ENCODE measurements around the gene MAP3K14. TPM values are rescaled to one million over a fixed set of nuclear protein-coding genes. Genes with fewer than 3 reads are reported as not detected.

MAP3K14 gene
- total RNA-seq, 1 donor: 17.4 TPM

DNA sequence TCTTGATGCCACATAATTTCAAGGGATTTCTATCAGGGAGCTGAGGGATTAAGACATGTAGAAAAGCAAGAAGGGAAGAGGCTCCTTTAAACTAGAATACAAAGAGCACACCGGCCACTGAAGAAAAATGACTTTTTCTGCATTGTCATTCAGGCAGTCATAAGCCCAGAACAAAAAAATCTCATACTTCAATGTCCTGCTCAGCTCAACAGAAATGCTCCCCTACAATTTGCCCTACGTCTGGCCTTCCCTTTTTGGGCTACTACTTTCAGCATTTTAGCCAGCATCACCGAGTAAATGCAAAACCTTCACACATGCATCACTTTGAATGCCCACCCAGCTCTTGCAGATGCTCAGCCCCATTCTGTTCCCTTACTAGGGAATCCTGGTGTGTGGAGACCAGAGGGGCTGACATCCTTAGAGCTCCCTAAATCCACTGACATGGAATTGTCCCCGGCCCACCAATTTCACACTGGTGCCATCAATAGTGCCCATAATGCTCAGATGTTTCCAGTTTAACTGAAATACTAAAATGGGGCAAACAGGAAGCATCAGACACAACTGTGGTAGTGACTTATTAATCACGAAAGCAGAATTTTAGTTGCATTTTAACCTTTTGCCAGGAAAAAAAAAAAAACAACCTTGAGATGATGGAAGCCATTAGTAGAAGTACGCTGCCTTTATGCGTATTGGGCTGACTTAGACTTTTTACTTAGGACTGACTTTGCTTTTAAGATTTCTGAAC is 2.7 kb downstream of the MAP3K14 start:
- Histone ChIP-seq H3K9me3 (ENCODE audit: low read depth, low read length) (no peaks in the 10 kb centered on the region), H3K27me3 (ENCODE audit: insufficient read depth, low read length) (no peaks in the 10 kb centered on the region), H3K4me1 (ENCODE audit: insufficient read depth, low read length) (peaks cover 83% of the 10 kb centered on the region), H3K4me3 (ENCODE audit: low read length) (peak overlapping the region; percentile 71)

DNA sequence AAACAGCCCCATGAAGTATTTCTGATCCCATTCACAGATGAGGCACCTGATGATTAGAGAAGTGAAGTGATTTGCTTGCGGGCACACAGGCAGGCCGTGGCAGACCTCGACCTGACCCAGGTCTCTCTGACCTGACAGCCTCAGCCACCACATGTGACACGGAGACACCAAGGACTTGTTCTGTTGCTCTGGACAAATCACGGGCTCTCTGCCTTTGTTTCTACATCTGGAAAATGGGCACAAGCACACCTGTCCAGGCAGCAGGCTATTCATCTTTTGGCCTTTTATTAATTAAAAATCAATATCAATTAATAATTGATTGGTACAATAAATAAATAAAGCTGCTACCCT is 3.4 kb downstream of the MAP3K14 start:
- Histone ChIP-seq H3K9me3 (ENCODE audit: low read depth, low read length) (no peaks in the 10 kb centered on the region), H3K27me3 (ENCODE audit: insufficient read depth, low read length) (no peaks in the 10 kb centered on the region), H3K4me3 (ENCODE audit: low read length) (no peak overlapping the region), H3K4me1 (ENCODE audit: insufficient read depth, low read length) (peaks cover 89% of the 10 kb centered on the region)

DNA sequence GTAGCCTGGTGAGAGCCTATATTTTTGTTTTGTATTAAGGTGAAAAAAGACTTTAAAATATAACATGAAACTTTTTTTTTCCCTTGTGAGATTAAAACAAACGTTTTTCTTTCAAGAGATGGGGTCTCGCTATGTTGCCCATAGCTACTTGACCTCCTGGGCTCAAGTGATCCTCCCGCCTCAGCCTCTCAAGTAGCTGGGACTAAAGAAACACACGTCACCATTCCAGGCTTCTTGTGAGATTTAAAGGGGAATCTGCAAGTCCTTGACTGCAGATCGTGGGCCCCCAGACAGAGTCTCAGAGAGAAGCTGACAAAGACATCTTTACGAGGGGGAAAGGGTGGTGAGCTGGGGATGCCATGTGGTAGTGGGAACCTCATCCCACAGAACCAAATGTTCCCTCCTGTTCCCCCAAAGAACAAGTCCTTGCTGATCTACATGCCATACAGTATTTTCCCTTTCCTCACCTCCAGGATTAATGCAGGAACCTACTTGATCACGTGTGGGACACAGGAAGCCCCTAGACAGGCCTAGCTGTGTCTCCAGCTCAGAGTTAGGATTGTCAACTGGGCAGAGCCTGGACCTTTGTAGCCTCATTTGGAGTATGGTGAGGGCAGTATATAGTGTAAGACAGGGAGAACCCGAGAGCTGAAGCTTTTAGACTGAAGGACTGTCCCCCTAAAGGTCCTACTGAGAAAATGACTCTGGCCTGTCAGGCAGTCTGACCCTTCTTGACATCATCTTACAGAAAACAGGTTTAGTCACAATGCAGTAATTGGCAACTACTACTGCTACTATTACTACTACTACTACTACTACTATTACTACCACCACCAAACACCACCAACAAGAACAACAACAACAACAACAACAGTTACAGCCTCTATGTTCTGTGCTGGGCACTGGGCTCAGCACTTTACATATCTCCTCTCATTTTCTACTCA is 4.1 kb downstream of the MAP3K14 start:
- no peaks in the 10 kb centered on the region for H3K27me3 ChIP-seq (ENCODE audit: insufficient read depth, low read length)
- H3K4me1 ChIP-seq (ENCODE audit: insufficient read depth, low read length): peaks cover 89% of the 10 kb centered on the region
- no peak overlapping the region for H3K4me3 ChIP-seq (ENCODE audit: low read length)
- H3K9me3 ChIP-seq (ENCODE audit: low read depth, low read length): no peaks in the 10 kb centered on the region

DNA sequence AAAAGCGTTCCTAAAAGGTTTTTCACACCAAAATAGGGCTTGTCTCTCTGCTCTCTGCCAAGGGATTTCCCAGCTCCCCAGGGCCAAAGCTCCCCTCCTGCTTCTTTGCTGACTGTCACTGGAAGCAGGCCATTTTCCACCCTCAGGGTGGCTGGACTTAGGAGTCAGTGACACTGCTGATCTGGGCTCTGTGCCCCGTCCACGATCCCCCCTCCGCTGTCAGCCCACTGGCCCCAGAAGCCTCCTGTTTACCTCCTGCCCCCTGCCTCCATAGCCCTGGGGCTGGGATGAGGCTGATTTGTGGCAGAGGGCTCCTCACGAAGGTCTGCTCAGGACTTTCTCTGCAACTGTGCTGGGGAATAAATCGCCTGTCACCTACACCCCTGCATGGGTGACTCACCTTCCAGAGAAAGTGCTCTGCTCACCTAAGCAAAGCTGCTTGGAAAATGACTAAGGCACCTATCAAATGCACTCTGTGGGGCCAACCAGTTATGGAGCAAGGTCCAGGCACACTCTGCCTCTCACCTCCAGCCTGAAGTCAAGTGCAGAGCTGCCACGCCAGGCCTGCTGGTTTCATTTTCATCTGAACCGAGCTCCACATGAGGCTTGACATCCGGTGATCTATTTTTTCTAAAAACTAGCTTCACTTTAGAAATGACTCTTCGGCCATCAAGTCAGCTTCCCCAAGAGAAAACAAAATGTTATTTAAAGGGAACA is 4.9 kb downstream of the MAP3K14 start:
- Histone ChIP-seq H3K4me3 (ENCODE audit: low read length) (no peak overlapping the region), H3K27me3 (ENCODE audit: insufficient read depth, low read length) (no peaks in the 10 kb centered on the region), H3K4me1 (ENCODE audit: insufficient read depth, low read length) (peaks cover 94% of the 10 kb centered on the region), H3K9me3 (ENCODE audit: low read depth, low read length) (no peaks in the 10 kb centered on the region)

DNA sequence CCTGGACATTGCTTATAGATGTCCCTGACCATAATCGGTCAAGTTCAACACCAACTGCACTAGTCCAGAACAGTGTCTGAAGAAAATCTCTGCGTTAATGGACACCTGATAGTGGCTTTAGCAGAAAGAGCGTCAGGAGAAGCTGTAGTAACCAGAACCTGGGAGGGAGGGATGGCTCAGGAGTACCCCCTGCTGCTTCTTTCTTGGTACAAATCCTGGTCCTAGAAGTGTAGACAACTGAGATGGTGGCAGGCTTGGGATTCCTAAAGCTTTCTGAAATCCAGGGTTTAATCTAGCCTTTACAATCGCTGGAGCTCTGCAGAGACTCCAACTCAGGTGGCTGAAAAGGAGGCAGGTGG is 5.4 kb downstream of the MAP3K14 start:
- H3K4me3 ChIP-seq (ENCODE audit: low read length): no peak overlapping the region
- no peaks in the 10 kb centered on the region for H3K27me3 ChIP-seq (ENCODE audit: insufficient read depth, low read length)
- H3K9me3 ChIP-seq (ENCODE audit: low read depth, low read length): no peaks in the 10 kb centered on the region
- H3K4me1 ChIP-seq (ENCODE audit: insufficient read depth, low read length): peaks cover 99% of the 10 kb centered on the region

DNA sequence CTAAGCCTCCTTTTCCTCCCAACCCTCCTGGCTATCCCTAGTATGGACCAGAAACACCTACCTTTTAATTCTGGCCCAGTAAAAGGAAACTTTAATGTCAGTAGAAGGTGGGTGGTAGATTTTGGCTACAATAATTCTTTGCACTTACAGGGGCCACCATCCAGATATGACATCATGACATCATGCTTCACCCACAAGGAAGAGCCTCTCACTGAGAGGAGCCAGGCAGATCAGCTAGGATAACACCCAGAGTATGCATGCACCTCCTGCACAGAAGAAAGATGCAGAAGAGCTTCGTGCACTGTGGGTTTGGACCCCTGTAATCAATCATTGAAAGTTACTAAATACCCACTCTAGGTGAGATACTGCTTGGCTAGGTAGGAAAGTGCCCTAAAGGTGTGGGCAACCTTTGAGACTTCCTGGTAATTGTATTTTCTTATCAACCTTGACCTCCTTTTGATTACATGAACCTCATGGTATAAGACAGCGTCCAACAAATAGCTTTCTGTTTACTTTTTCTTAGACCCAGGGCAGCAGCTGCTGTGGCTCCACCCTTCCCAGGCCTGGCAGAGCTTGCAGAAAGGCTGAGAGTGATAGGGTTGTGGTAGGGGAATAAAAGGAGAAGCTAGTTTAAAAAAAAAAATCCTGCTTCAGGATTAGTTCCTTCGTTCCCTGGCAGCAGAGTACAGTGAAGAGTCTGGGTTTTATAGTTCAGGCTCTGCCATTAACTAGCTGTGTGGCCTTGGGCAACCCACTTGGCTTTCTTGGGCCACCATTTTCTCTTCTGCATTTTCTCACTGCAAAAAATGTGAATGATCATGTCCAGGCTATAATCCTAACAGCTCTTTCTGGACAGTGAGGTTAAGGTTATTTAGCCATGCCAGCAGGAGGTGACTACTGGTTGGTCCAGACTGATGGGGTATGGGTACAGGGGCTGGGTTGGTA is 6.2 kb downstream of the MAP3K14 start:
- no peak overlapping the region for H3K4me3 ChIP-seq (ENCODE audit: low read length)
- no peaks in the 10 kb centered on the region for H3K27me3 ChIP-seq (ENCODE audit: insufficient read depth, low read length)
- H3K9me3 ChIP-seq (ENCODE audit: low read depth, low read length): no peaks in the 10 kb centered on the region
- H3K4me1 ChIP-seq (ENCODE audit: insufficient read depth, low read length): peaks cover 100% of the 10 kb centered on the region

DNA sequence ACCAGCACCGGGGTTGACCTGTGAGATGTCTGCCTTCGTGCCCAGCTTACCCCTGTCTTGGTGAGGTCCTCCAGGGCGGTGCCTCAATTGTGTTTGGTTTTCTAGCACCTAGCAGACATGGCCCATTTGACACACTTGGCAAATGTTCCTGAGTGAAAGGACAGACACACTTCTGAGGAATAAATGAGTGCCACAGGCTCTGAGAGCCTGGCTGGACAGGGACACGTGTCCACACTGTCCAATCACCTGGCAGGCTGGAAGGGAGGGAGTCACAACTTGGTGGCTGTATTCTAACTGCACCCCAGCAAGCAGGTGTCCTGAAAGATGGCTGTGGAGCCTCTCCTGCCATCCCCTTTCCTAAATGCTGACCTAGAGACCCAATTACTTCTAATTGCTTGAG is 7.4 kb downstream of the MAP3K14 start:
- Histone ChIP-seq H3K9me3 (ENCODE audit: low read depth, low read length) (no peaks in the 10 kb centered on the region), H3K27me3 (ENCODE audit: insufficient read depth, low read length) (no peaks in the 10 kb centered on the region), H3K4me3 (ENCODE audit: low read length) (no peak overlapping the region), H3K4me1 (ENCODE audit: insufficient read depth, low read length) (peaks cover 100% of the 10 kb centered on the region)

DNA sequence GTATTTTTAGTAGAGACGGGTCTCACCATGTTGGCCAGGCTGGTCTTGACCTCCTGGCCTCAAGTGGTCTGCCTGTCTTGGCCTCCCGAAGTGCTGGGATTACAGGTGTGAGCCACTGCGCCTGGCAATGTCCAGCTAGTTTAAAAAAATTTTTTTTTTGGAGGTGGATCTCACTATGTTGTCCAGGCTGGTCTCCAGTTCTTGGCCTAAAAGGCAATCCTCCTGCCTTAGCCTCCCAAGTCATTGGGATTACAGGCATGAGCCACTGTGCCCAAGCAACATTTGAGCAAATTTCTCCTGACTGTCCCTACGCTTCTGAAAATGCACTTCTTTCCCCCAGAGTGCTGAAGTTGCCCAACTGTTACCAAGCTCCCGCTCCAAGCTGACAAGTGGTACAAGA is 8.0 kb downstream of the MAP3K14 start:
- Histone ChIP-seq H3K9me3 (ENCODE audit: low read depth, low read length) (no peaks in the 10 kb centered on the region), H3K4me1 (ENCODE audit: insufficient read depth, low read length) (peaks cover 98% of the 10 kb centered on the region), H3K27me3 (ENCODE audit: insufficient read depth, low read length) (no peaks in the 10 kb centered on the region), H3K4me3 (ENCODE audit: low read length) (no peak overlapping the region)

DNA sequence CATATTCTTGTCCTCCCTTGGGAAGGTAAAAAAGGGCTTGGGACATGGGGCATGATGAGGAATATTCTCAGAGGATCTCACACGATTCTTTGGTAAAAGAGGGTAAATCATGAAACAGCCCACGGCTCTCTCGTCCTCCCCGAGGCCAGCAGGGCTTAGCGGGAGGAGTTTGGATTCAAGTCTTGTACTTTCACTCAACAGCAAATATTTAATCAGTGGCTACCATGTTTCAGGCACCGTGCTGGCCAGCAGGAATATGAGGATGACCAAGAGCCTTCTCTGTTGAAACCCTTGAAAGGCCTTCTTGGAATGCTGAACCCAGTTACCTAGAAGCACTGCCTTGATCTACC is 8.8 kb downstream of the MAP3K14 start:
- no peak overlapping the region for H3K4me3 ChIP-seq (ENCODE audit: low read length)
- no peaks in the 10 kb centered on the region for H3K27me3 ChIP-seq (ENCODE audit: insufficient read depth, low read length)
- peaks cover 98% of the 10 kb centered on the region for H3K4me1 ChIP-seq (ENCODE audit: insufficient read depth, low read length)

DNA sequence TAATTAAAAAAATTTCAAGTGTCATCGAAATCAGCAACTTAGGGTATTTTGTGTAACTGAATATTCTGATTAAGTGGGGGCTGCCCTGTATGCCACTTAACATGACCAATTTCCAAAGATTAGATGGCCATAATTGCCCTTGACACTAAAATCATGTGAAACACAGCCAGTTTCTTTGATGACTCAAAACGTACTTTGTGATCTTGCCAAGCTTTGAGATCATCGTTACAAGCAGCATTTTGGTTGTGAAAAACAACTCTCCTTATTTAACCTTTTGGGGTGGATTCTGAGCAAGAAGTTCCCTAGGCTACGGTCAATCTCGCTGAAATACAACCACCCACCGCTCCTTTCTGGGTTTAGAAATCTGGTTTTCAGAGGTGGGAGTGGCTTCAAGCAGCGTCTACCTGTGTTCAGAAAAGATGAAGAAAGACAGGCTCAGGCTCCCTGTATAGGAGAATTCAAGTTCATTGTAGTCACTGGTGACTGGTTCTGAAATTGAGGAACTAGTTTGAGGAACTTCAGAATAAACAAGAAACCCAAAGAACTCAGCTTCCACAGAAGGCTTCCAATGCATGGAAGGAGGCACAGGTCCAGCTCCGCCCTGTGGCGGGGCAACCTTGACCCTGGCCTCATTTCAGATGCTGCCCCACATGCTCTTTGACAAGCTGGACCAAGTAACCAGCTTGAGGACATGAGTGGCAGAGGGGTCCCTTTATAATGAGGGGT is 9.4 kb downstream of the MAP3K14 start:
- Histone ChIP-seq H3K9me3 (ENCODE audit: low read depth, low read length) (no peaks in the 10 kb centered on the region), H3K27me3 (ENCODE audit: insufficient read depth, low read length) (no peaks in the 10 kb centered on the region), H3K4me3 (ENCODE audit: low read length) (no peak overlapping the region), H3K4me1 (ENCODE audit: insufficient read depth, low read length) (peaks cover 98% of the 10 kb centered on the region)

More for the DNA sequence above, 8.8 kb downstream of the MAP3K14 start:
- H3K9me3 ChIP-seq (ENCODE audit: low read depth, low read length): no peaks in the 10 kb centered on the region

DNA sequence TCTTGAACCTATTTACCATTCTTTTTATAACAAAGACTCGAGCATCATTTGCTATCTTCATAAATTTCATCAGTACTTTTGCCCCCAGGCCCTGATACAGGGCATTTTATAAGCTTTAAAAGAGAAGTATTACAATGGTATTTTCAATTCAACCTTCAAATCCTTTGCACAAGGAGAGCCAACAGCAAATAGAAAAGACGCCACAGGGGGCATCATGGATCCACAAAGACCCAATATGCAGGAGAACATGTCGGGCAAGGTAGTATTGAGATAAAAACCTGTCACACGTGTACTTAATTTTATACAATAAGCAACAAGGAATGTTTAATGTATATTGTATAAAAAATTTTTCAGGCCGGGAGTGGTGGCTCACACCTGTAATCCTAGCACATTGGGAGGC is 10.2 kb downstream of the MAP3K14 start:
- H3K27me3 ChIP-seq (ENCODE audit: insufficient read depth, low read length): no peaks in the 10 kb centered on the region
- no peaks in the 10 kb centered on the region for H3K9me3 ChIP-seq (ENCODE audit: low read depth, low read length)
- no peak overlapping the region for H3K4me3 ChIP-seq (ENCODE audit: low read length)
- peaks cover 98% of the 10 kb centered on the region for H3K4me1 ChIP-seq (ENCODE audit: insufficient read depth, low read length)

DNA sequence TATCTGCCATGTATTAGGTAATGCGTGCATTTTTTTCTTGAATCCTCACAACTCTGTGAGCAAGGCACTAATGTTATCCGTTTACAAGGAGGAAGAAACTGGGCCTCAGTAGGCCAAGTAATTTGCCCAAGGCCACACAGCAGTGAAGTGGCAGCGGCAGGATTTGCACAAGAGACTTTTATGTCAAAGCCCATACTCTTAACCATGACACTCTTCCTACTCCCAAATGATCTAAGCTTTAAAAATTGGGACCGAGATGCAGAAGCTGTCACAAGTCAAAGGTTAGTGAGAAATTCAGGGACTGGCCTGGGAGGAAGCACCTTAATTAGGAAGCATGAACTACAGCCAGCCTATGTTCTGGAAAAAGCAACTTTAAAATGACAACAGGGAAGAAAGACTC is 10.7 kb downstream of the MAP3K14 start:
- peaks cover 97% of the 10 kb centered on the region for H3K4me1 ChIP-seq (ENCODE audit: insufficient read depth, low read length)
- H3K27me3 ChIP-seq (ENCODE audit: insufficient read depth, low read length): no peaks in the 10 kb centered on the region
- no peaks in the 10 kb centered on the region for H3K9me3 ChIP-seq (ENCODE audit: low read depth, low read length)
- no peak overlapping the region for H3K4me3 ChIP-seq (ENCODE audit: low read length)

DNA sequence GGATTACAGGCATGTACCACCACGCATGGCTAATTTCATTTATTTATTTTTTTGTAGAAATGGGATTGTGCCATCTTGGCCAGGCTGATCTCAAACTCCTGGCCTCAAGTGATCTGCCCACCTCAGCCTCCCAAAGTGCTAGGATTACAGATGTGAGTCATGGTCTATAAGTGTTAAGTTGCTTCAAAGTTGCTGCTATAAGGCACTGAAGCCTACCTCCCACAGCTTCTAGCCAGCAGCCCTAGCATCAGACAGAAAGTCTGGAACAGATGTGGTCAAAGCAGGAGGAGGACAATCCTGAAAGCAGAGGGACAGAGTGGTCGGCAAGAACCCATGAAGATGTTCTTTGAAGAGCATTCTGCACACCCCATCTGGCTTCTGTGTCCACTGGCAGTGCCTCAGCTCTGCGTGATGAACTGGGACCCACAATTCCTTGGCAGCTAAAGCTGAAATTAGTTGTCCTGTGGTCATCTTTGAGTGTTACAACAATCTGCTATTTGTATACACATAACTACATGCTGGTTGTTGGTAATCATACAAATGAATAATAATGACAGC is 11.2 kb downstream of the MAP3K14 start:
- Histone ChIP-seq H3K9me3 (ENCODE audit: low read depth, low read length) (no peaks in the 10 kb centered on the region), H3K4me3 (ENCODE audit: low read length) (no peak overlapping the region), H3K27me3 (ENCODE audit: insufficient read depth, low read length) (no peaks in the 10 kb centered on the region), H3K4me1 (ENCODE audit: insufficient read depth, low read length) (peaks cover 97% of the 10 kb centered on the region)
